ENCODE measurements around the gene CLCN2.
"Not testable (repeated sequence)": the region's sequence is repeated elsewhere in the genome, so short reads cannot be mapped to it uniquely, and the experiment has no call there.

The CLCN2 gene

GRCh38 chr3:184343200-184343876 lies 18.1 kb downstream of the CLCN2 start:
- no peak for DNase-seq

DNA sequence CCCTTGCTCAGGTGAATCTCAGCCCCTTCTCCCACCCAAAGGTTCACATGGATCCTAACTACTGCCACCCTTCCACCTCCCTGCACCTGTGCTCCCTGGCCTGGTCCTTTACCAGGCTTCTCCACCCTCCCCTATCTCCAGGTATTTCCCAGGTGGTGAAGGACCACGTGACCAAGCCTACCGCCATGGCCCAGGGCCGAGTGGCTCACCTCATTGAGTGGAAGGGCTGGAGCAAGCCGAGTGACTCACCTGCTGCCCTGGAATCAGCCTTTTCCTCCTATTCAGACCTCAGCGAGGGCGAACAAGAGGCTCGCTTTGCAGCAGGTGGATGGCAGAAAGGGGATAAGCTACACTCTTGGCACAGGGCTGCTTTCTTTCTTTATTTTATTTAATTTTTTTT lies 19.5 kb downstream of the CLCN2 start:
- DNase-seq: no peak

GRCh38 chr3:184339451-184340135 lies 21.8 kb downstream of the CLCN2 start:
- not testable (repeated sequence) for DNase-seq

DNA sequence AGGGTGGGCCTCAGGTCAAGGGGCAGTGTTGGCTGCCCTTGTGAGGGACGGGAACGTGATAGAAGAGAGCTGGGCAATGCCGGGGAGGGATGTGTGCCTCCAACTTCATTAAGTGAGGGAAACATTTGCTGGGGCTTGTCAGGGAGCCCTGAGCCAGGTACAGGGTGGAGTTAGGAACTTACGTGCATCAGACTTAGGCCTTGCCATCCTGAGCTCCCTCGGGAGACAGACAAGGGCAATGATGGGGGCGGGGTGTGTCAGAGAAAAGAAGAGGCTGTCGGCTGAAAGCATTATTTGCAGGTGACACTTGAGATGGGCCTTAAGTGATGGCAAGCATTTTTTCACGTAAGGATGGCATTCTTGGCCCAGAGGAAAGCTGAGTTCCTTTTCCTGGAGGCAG lies 22.4 kb downstream of the CLCN2 start:
- no peak for DNase-seq

DNA sequence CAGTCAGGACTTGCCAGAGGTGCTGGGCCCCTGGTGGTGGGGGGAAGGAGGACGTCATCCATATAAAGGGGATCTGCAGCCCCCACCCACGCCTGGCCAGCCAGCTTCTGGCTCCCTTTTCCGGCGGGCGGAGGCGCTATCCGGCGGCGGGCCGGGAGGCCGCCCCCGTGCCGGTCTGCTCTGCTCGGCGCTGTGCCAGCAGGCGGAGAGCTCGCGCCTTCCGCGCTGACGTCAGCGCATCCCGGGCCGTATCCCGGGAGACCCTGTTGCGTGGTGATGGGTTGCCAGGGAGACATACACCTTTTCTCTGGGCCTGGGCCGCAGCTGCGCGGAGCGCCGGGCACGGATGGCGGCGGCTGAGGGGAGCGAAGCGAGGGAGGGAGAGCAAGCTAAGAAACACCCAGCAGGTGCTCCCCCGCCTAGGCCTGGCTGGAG lies 22.9 kb downstream of the CLCN2 start:
- peak; percentile 89 for DNase-seq

- no peak for DNase-seq
These were observed 23.4 kb downstream of the CLCN2 start for GRCh38 chr3:184337981-184338380.

- DNase-seq: no peak
These were observed 24.0 kb downstream of the CLCN2 start, which contains the start of gene FAM131A for GRCh38 chr3:184337399-184337714. TSS of gene FAM131A (plus strand) at chr3:184337600. CDS start at chr3:184337631, 31 bp downstream.

GRCh38 chr3:184336547-184337398 lies 24.6 kb downstream of the CLCN2 start:
- DNase-seq: no peak

GRCh38 chr3:184335661-184336546 lies 25.5 kb downstream of the CLCN2 start:
- peak; percentile 94 for DNase-seq

DNA sequence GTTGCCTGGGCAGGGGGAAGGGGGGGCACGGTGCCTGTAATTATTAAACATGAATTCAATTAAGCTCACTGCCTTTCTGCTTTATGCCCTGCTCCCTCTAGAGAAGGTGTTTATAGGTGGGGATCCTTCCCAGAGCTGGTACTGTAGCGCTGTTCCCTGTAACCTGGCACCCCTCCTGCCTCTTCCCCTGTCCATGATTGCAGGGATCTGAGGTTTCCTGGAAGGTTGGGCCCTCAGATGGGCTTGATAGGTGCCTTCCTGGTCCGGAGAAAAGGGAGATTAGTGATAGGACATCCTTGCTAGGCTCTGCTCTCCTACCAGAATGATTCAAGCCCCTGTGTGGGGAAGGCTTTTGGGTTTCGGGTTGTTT lies 26.1 kb downstream of the CLCN2 start:
- DNase-seq: no peak

DNA sequence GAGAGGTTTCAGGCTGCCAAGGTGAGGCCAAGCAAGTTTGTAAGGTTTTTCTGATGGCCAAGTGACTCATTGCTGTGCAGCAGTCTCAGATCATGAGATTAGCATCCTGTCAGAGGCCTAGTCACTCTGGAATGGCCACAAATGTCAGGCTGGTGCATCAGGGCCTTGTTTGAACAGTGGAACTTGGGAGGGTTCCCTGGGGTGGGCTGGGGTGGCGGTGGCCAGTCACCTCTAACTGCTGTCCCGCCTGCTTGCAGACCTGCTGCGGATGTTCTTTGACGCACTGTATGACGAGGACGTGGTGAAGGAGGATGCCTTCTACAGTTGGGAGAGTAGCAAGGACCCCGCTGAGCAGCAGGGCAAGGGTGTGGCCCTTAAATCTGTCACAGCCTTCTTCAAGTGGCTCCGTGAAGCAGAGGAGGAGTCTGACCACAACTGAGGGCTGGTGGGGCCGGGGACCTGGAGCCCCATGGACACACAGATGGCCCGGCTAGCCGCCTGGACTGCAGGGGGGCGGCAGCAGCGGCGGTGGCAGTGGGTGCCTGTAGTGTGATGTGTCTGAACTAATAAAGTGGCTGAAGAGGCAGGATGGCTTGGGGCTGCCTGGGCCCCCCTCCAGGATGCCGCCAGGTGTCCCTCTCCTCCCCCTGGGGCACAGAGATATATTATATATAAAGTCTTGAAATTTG lies 26.8 kb downstream of the CLCN2 start:
- peak; percentile 88 for DNase-seq

GRCh38 chr3:184333700-184334099 lies 27.7 kb downstream of the CLCN2 start:
- DNase-seq: no peak

- no peak for DNase-seq
These were observed 28.2 kb downstream of the CLCN2 start for GRCh38 chr3:184333190-184333589.

- peak; percentile 94 for DNase-seq
These were observed 28.9 kb downstream of the CLCN2 start for GRCh38 chr3:184332370-184333090.

GRCh38 chr3:184328516-184328915 lies 32.9 kb downstream of the CLCN2 start:
- no peak for DNase-seq

DNA sequence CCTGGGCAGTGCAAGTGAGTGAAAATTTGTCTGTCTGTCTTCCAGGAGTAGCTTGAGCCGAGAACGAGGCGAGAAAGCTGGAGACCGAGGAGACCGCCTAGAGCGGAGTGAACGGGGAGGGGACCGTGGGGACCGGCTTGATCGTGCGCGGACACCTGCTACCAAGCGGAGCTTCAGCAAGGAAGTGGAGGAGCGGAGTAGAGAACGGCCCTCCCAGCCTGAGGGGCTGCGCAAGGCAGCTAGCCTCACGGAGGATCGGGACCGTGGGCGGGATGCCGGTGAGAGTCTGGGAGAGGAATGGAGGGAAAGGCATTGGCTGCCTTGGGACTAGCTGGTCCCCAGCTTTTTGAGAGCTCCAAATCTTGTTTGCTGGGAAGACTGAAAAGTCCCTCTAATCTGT lies 34.2 kb downstream of the CLCN2 start:
- DNase-seq: no peak

- DNase-seq: no peak
These were observed 35.6 kb downstream of the CLCN2 start for GRCh38 chr3:184325715-184326369.

- no peak for DNase-seq
These were observed 36.1 kb downstream of the CLCN2 start for GRCh38 chr3:184325269-184325668.

DNA sequence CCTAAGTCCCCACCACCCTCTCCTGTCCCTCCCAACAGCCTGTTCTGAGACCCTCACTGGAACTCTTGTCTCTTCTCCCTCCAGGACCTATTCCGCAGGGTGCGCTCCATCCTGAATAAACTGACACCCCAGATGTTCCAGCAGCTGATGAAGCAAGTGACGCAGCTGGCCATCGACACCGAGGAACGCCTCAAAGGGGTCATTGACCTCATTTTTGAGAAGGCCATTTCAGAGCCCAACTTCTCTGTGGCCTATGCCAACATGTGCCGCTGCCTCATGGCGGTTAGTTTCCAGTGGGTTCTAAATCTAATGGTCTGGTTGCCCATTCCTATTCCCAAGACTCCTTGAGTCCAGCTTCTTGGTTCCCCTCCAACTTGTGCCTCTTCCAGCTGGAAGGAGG lies 37.7 kb downstream of the CLCN2 start:
- no peak for DNase-seq

GRCh38 chr3:184322731-184323487 lies 38.5 kb downstream of the CLCN2 start:
- no peak for DNase-seq

Measured in islet precursor cell (in vitro differentiated cells).